ENCODE measurements around the gene ZNHIT3.

DNA sequence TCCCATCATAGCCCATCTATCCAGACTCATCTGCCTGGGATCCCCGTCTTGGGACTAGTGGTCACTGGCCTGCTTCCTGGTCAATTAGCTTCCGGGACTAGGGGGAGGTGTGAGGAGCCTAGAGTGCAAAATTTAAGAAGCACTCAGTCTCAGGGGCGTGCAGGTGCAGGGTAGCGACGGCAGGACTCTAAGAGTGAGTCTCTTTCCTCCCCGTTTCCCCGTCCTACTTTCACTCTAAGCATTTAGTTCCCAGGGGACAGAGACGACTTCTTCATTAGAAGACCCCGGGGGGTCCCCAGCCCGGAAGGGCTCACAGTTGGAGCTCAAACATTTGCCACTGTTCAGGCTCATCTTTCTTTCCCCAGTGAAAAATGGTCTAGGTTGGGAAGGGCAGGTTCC, 677 bp upstream of the ZNHIT3 start:
- TF ChIP-seq EZH2 (IDR thresholded peaks at IDR 0.05; ENCODE audit: low read length, missing control alignments) (no peak), CTCF (conservative IDR thresholded peaks at IDR 0.05 in 1 of 2, IDR thresholded peaks at IDR 0.05 in 1 of 2; ENCODE audit: low read depth in 1 of 2, low read length in 2 of 2) (no peak)

Measured in fibroblast of lung (primary cell).